ENCODE results near the gene PROZ. TPM values are rescaled to one million over a fixed set of nuclear protein-coding genes. Genes with fewer than 3 reads are reported as not detected.

Gene PROZ
- total RNA-seq, 1 donor, result not detected

DNA sequence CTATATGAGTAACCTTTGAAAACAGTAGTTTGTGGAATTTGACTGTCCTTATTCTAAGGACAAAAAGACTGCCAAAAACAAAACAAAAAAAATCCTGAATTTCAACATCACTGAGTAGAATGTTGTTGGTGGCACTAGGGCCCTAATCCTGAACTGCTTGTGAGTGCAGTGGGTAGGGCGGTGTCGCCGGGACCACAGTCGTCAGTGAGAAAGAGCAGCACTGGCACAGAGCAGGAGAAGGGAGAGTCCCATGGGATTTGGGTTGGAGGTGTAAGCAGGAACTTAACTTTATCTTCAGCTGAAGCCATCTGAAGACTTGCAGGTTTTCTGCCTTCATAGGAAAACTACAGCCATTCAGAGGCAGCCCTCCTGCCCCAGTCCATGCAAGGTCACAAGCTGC, 44.5 kb downstream of the PROZ start:
- no peak overlapping the region for H2AFZ ChIP-seq (ENCODE audit: low read length)
- H3K27ac ChIP-seq (ENCODE audit: low read depth, low read length), result no peak overlapping the region
- H3K4me2 ChIP-seq (ENCODE audit: insufficient read depth, low read length), result no peak overlapping the region
- no peaks in the 10 kb centered on the region for H3K9me3 ChIP-seq (ENCODE audit: low read depth, low read length)
- peaks cover 24% of the 10 kb centered on the region for H3K36me3 ChIP-seq (ENCODE audit: insufficient read depth, low read length)
- H3K4me3 ChIP-seq (ENCODE audit: insufficient read depth, low read length), result no peak overlapping the region
- no peak for DNase-seq (ENCODE audit: insufficient read length, low spot score, missing footprints)
- peaks cover 33% of the 10 kb centered on the region for H4K20me1 ChIP-seq (ENCODE audit: insufficient read depth, low read length)
- H3K27me3 ChIP-seq (ENCODE audit: insufficient read depth, low read length), result no peaks in the 10 kb centered on the region
- TF ChIP-seq, protein P1, sequence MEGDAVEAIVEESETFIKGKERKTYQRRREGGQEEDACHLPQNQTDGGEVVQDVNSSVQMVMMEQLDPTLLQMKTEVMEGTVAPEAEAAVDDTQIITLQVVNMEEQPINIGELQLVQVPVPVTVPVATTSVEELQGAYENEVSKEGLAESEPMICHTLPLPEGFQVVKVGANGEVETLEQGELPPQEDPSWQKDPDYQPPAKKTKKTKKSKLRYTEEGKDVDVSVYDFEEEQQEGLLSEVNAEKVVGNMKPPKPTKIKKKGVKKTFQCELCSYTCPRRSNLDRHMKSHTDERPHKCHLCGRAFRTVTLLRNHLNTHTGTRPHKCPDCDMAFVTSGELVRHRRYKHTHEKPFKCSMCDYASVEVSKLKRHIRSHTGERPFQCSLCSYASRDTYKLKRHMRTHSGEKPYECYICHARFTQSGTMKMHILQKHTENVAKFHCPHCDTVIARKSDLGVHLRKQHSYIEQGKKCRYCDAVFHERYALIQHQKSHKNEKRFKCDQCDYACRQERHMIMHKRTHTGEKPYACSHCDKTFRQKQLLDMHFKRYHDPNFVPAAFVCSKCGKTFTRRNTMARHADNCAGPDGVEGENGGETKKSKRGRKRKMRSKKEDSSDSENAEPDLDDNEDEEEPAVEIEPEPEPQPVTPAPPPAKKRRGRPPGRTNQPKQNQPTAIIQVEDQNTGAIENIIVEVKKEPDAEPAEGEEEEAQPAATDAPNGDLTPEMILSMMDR (IDR thresholded peaks at IDR 0.05; ENCODE audit: extremely low read depth, low read depth, low read length), result no peak
- peaks cover 27% of the 10 kb centered on the region for H3K4me1 ChIP-seq (ENCODE audit: insufficient read depth, low read length)
- peaks cover 92% of the 10 kb centered on the region for H3K79me2 ChIP-seq (ENCODE audit: insufficient read depth, low read length)

- peaks cover 27% of the 10 kb centered on the region for H3K4me1 ChIP-seq (ENCODE audit: insufficient read depth, low read length)
- no peaks in the 10 kb centered on the region for H3K27me3 ChIP-seq (ENCODE audit: insufficient read depth, low read length)
- DNase-seq (ENCODE audit: insufficient read length, low spot score, missing footprints), result no peak
- H3K4me3 ChIP-seq (ENCODE audit: insufficient read depth, low read length), result no peak overlapping the region
- no peak overlapping the region for H3K4me2 ChIP-seq (ENCODE audit: insufficient read depth, low read length)
- no peak overlapping the region for H2AFZ ChIP-seq (ENCODE audit: low read length)
- H3K9me3 ChIP-seq (ENCODE audit: low read depth, low read length), result no peaks in the 10 kb centered on the region
- H3K27ac ChIP-seq (ENCODE audit: low read depth, low read length), result peak overlapping the region; percentile 34
- H3K79me2 ChIP-seq (ENCODE audit: insufficient read depth, low read length), result peaks cover 98% of the 10 kb centered on the region
- peaks cover 33% of the 10 kb centered on the region for H4K20me1 ChIP-seq (ENCODE audit: insufficient read depth, low read length)
- TF ChIP-seq, protein P1 (IDR thresholded peaks at IDR 0.05; ENCODE audit: extremely low read depth, low read depth, low read length), result no peak
- H3K36me3 ChIP-seq (ENCODE audit: insufficient read depth, low read length), result peaks cover 16% of the 10 kb centered on the region
These were observed 45.3 kb downstream of the PROZ start for GRCh38 chr13:113203507-113204377.

DNA sequence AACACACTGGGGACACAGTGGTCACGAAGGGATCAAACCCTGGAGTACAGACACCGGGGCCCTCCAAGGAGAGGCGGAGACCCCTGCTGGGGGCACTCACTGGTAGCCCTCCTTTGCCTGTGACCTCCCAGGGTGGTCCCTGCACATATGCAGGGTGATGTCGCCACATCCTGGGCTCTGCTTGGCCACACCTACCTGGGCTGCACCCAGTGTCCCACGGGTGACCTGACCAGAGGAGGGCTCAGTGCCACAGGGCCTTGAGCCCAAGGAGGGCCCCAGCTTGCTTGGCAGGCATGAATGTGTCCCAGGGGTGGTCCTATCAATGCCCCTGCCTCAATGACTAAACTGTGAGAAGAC, 45.9 kb downstream of the PROZ start:
- H3K9me3 ChIP-seq (ENCODE audit: low read depth, low read length), result no peaks in the 10 kb centered on the region
- H3K27me3 ChIP-seq (ENCODE audit: insufficient read depth, low read length), result no peaks in the 10 kb centered on the region
- H3K36me3 ChIP-seq (ENCODE audit: insufficient read depth, low read length), result peaks cover 10% of the 10 kb centered on the region
- no peak overlapping the region for H2AFZ ChIP-seq (ENCODE audit: low read length)
- no peak overlapping the region for H3K4me3 ChIP-seq (ENCODE audit: insufficient read depth, low read length)
- H3K27ac ChIP-seq (ENCODE audit: low read depth, low read length), result peak overlapping the region; percentile 34
- DNase-seq (ENCODE audit: insufficient read length, low spot score, missing footprints), result peak; percentile 52
- no peak overlapping the region for H3K4me2 ChIP-seq (ENCODE audit: insufficient read depth, low read length)
- peaks cover 93% of the 10 kb centered on the region for H3K79me2 ChIP-seq (ENCODE audit: insufficient read depth, low read length)
- TF ChIP-seq, protein P1 (IDR thresholded peaks at IDR 0.05; ENCODE audit: extremely low read depth, low read depth, low read length), result no peak
- peaks cover 27% of the 10 kb centered on the region for H3K4me1 ChIP-seq (ENCODE audit: insufficient read depth, low read length)
- peaks cover 33% of the 10 kb centered on the region for H4K20me1 ChIP-seq (ENCODE audit: insufficient read depth, low read length)

GRCh38 chr13:113205428-113205931, 47.0 kb downstream of the PROZ start:
- H3K27ac ChIP-seq (ENCODE audit: low read depth, low read length), result peak overlapping the region; percentile 16

More at GRCh38 chr13:113205428-113205931, 47.0 kb downstream of the PROZ start:
- Histone ChIP-seq H3K27me3 (ENCODE audit: insufficient read depth, low read length) (no peaks in the 10 kb centered on the region), H3K36me3 (ENCODE audit: insufficient read depth, low read length) (no peaks in the 10 kb centered on the region), H3K4me3 (ENCODE audit: insufficient read depth, low read length) (no peak overlapping the region), H3K9me3 (ENCODE audit: low read depth, low read length) (no peaks in the 10 kb centered on the region), H2AFZ (ENCODE audit: low read length) (no peak overlapping the region), H3K79me2 (ENCODE audit: insufficient read depth, low read length) (peaks cover 90% of the 10 kb centered on the region), H3K4me2 (ENCODE audit: insufficient read depth, low read length) (peak overlapping the region; percentile 29), H4K20me1 (ENCODE audit: insufficient read depth, low read length) (peaks cover 37% of the 10 kb centered on the region), H3K4me1 (ENCODE audit: insufficient read depth, low read length) (peaks cover 30% of the 10 kb centered on the region)
- no peak for DNase-seq (ENCODE audit: insufficient read length, low spot score, missing footprints)
- TF ChIP-seq, protein P1 (IDR thresholded peaks at IDR 0.05; ENCODE audit: extremely low read depth, low read depth, low read length), result no peak

Measured in osteoblast (primary cell).